Upper lobe of left lung (tissue), 4 donors: ENCODE data around the gene MARK3.
"Not testable (repeated sequence)": the region's sequence is repeated elsewhere in the genome, so short reads cannot be mapped to it uniquely, and the experiment has no call there.

ENCODE experiments used
- POLR2A ChIP-seq, 4 donors: fragments of 450-650 bp; IDR thresholded peaks; one replicate each; pipeline ENCODE4 v1.5.1; 2016 to 2017; ENCODE audit warnings: antibody characterized with exemption in 4 of 4, mild to moderate bottlenecking in 2 of 4
- POLR2AphosphoS5 ChIP-seq, 2 donors: sonication (generic); formaldehyde crosslinking; IDR thresholded peaks; one replicate each; pipeline ENCODE4 v1.5.1; 2017; ENCODE audit warnings: antibody characterized with exemption in 2 of 2
- TF ChIP-seq, protein P1 (sequence below), 6 experiments: fragments of 450-650 bp in 4 of 6; fragments of 200-600 bp in 2 of 6; sonication (generic) in 2 of 6; IDR thresholded peaks; one replicate each; pipeline ENCODE4 v1.5.1; 2016 to 2019; ENCODE audit warnings: antibody characterized with exemption in 6 of 6

DNA sequence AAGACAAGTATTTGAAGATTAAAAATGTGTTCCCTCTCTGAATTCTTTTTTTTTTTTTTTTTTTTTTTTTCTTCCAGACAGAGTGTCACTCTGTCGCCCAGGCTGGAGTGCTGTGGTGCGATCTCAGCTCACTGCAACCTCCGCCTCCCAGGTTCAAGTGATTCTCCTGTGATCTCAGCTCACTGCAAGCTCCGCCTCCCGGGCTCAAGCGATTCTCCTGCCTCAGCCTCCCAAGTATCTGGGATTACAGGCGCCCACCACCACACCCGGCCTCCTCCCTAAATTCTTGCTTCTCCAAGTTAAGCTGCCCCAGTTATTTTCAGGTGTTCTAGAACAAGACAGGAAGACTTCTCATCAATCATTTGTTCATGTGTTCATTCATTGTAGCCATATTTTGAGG is 127.0 kb downstream of the MARK3 start:
- TF ChIP-seq, protein P1, sequence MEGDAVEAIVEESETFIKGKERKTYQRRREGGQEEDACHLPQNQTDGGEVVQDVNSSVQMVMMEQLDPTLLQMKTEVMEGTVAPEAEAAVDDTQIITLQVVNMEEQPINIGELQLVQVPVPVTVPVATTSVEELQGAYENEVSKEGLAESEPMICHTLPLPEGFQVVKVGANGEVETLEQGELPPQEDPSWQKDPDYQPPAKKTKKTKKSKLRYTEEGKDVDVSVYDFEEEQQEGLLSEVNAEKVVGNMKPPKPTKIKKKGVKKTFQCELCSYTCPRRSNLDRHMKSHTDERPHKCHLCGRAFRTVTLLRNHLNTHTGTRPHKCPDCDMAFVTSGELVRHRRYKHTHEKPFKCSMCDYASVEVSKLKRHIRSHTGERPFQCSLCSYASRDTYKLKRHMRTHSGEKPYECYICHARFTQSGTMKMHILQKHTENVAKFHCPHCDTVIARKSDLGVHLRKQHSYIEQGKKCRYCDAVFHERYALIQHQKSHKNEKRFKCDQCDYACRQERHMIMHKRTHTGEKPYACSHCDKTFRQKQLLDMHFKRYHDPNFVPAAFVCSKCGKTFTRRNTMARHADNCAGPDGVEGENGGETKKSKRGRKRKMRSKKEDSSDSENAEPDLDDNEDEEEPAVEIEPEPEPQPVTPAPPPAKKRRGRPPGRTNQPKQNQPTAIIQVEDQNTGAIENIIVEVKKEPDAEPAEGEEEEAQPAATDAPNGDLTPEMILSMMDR (IDR thresholded peaks at IDR 0.05), result not testable (repeated sequence)
- not testable (repeated sequence) for TF ChIP-seq POLR2A, POLR2AphosphoS5 (IDR thresholded peaks at IDR 0.05)
